ENCODE results near the gene CHI3L2.
A peak's percentile ranks its signal among the peaks of the same experiment; 100 is the strongest.

CHI3L2 gene, protein sequence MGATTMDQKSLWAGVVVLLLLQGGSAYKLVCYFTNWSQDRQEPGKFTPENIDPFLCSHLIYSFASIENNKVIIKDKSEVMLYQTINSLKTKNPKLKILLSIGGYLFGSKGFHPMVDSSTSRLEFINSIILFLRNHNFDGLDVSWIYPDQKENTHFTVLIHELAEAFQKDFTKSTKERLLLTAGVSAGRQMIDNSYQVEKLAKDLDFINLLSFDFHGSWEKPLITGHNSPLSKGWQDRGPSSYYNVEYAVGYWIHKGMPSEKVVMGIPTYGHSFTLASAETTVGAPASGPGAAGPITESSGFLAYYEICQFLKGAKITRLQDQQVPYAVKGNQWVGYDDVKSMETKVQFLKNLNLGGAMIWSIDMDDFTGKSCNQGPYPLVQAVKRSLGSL

DNA sequence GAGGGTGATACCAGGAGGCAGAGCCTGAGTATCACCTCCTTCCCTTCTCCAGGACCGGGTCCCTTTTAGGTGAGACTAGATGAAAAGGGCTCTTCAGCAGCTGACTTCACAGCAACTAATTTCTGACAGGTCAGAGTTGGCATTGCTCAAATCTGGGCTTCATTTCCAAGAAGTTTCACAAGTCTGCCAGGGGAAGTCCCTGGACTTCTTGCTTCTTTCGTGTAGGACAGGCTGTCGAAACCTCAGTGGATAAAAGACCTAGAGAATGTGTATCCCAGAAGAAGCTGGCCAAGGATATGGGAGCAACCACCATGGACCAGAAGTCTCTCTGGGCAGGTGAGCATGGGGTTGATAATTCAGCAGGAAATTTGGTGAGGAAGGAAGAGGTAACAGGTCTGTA is at the start of gene CHI3L2:
TSS of gene CHI3L2 (plus strand) at position 280 of the 400 bp plus-strand sequence. CDS start at position 297, 17 bp downstream.
- DNase-seq (ENCODE audit: low read depth in 3 of 3): no peak

DNA sequence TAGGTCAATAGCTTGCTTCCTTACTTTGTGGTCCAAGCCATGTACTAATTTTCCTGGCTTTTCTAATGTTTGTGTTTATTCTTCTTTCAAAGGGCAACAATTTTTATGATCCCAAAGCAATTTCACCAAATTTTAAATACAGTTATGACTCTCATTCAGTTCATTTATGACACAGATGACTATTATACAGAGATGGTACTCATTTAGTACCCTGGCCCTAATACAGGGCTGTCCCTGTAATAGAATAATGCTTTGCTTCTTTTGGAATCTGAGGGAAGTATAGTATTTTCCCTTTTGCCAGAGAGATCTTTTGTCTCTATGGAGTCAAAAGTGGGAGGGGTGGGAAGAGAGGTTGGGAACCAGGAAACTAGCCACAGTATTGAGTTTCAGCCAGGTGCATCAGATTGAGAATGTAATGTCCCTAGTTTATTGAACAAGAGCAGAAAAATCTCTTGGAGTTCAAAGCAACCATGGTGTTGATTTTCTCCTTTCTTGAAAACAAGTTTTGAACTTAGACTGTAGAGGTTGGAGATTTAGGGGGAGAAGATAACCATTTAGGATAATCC is 47.5 kb upstream of the CHI3L2 start:
- DNase-seq (ENCODE audit: low read depth in 3 of 3): no peak

DNA sequence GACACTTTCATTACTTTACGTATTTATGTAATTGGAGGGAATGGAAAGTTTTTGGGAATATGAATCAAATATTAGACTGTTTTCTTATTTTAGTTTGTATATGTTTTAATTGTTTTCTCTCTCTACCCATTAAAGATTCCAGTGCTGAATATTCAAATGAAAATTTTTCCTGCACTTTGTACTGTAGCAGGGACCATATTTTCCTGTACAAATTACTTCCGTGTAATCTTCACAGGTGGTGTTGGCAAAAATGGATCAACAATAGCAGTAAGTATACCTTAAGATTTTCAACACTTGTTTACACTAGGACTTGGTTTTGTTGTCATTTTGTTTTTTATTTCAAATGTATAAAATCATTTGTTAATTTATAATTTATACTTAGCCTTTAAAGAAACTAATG is 45.5 kb upstream of the CHI3L2 start:
- no peak for DNase-seq (ENCODE audit: low read depth in 3 of 3)

DNA sequence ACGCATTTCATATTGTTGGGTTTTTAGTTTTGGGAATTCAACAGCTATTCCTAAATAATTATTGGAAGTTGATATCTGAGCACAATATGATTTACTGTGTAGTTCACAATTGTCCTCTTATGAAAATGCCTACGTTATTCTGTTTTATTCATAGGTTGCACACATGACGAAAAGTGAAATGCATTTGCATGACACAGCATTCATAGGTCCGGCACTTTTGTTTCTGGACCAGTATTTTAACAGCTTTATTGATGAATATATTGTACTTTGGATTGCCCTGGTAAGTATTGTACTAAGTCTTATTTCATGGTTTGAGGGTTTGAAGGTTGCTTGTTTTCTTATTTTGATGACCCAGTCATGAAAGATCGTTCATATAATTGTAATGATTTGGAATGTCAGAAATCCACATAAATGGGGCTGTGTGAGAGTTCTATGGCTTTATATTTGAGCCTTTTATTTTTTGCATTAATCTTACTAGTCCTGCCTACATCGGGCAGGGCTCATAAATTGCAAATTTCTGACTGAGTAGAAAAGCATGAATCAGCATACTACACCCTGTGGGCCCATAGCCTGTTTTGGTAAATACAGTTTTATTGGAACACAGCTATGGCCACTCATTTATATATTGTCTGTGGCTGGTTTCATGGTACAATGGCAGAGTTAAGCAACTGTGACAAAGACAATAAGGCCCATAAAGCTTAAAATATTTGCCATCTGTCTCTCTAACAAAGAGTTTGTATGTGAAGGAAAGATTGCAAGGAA is 44.0 kb upstream of the CHI3L2 start:
- DNase-seq (ENCODE audit: low read depth in 3 of 3): no peak

DNA sequence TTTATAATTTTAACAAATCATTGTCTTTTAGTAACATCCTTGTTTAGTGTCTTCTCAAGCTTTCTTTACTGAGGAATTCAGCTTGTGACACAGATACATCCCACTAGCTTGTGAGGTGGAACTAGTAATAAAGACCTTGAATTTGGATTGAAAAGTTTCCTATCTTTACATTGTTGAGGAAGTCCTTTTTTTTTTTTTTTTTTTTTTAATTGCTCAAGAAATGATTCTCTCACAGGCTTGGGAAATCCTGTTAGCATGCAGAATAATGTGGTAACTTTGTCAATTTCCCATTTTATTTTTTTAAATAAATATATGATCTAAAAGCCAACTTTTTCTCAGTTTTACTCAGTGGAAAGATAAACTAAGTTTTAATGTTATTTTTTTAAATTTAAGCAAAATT is 42.9 kb upstream of the CHI3L2 start:
- no peak for DNase-seq (ENCODE audit: low read depth in 3 of 3)

DNA sequence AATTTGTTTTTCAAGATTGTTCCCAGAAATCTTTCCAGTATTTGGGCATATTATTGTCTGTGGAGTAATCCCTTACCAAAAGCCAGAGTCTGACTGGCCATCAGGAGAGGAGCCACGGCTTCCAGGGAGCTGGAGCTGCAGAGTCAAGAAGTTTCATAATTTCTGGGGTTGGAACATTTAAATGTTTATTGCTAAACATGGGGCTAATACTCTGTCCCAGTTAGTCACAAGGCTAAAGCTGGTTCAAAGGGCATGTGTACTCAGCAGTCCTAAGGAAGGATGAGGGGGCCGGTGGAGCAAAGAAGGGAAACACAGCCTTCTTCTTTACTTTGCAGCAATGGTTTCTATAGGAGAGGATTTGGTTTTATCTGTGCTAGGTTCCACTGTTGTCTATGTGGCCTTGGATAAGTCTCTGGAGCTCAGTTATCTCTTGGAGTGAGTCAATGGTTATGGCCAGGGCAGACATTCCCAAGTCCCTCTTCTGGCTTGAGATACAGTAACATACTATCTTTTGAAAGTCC is 36.5 kb upstream of the CHI3L2 start:
- DNase-seq (ENCODE audit: low read depth in 3 of 3): no peak

DNA sequence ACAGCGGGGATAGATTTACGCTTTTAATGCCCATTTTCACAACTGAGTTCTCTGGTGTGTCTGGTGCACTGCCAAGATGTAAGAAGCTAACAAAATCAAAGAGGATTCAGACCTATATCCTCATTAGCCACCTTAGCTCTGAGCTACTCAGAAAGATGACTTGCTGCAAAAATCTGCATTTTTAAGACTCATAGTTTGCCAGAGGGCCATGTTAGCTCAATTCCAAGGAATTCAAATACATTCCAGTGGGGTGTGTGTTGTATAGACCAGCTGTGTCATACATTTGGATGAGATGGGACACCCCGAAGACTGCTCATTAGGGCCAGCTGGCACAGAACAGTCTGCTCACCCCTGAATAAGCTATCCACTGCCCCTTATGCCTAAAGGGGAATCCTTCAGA is 36.0 kb upstream of the CHI3L2 start:
- no peak for DNase-seq (ENCODE audit: low read depth in 3 of 3)

DNA sequence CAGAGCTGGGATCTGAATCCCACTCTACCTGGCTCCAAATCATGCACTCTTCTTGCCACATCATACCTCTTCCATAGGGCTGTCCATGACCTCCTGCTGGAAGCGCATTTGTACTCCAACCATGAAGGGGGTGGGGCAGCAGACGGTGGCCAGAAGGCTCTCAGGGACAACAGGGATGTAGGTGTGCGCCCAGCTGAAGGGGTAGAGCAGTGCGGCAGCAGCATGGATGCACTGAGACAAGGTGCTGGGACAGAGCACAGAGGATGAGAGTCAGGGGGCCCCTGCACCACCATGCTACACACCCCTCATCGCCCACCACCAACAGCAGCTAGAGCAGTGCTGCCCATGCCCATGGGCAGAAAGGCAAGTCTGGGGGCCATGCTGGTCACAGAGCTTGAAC is 35.4 kb upstream of the CHI3L2 start:
- DNase-seq (ENCODE audit: low read depth in 3 of 3): no peak

DNA sequence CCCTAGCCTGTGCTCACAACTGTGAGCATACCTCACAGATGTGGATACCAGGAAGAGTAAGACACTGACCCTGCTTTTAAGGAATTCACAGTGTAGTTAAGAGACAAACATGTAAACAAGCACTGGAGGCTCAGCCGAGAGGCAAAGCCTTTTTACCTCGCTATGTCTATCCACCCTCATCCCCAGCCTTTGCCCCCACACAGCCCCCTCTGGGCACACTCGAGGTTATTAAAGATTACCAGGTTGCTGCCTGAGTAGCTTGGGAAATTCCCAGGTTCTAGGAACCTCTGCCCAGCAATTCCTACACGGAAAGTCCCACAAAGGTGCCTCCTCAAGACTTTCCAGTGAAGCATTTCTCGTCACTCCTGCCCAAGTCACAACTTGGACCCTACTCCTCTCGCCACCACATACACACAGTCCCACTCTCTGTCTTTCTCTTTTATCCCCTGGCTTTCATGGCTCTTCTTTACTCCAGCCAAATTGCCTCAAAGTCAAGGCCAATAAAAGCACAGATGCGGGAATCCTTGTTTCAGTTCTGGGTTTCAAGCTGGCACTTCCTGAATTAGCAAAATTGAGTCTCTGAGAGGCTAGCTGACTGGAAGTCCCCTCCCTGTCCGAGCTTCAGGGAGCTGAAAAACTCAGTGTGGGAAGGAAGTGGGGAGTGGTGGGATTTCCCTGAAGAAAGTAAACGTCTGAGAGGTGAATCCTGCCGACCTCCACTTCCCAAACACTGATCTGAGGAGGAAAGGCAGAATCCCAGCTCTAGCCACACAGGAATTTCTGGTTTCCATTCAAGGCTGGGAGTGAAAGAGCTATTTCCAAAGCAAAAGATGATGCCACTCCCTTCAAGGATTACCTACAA is 34.6 kb upstream of the CHI3L2 start:
- DNase-seq (ENCODE audit: low read depth in 3 of 3): no peak

DNA sequence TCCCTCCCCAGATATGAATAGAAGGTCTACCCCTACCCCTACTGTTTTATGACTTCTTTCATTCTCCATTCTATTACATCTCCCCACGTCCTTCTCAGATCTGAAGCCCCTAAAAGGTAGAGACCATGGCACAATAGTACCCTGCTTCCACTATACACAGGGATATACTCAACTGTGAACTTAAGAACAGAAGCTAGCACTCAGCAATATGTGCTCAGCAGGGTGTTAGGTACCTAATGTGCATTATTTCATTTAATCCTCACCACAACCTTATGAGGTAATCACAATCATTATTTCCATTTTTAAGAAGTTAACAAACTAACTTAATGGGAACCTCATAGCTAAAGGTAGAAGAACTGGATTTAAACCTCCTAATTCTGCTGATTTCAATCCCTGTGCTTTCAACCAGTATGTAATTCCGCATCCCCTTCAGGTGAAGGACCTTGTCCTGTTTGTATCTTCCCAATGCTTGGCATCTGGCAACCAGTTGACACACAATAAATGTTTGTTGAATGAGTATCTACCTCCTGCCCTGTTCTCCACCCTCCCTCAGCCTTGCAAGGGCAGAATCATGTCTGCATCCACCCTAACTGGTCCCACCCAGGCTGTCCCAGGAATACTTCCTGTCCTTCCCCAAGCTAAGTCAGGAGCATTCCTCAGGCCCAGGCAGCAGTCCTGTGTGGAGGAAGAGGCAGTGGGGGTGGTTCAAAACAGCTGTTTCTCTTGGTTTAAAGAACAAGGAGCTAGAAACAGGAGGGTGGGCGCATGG is 33.6 kb upstream of the CHI3L2 start:
- DNase-seq (ENCODE audit: low read depth in 3 of 3): no peak

DNA sequence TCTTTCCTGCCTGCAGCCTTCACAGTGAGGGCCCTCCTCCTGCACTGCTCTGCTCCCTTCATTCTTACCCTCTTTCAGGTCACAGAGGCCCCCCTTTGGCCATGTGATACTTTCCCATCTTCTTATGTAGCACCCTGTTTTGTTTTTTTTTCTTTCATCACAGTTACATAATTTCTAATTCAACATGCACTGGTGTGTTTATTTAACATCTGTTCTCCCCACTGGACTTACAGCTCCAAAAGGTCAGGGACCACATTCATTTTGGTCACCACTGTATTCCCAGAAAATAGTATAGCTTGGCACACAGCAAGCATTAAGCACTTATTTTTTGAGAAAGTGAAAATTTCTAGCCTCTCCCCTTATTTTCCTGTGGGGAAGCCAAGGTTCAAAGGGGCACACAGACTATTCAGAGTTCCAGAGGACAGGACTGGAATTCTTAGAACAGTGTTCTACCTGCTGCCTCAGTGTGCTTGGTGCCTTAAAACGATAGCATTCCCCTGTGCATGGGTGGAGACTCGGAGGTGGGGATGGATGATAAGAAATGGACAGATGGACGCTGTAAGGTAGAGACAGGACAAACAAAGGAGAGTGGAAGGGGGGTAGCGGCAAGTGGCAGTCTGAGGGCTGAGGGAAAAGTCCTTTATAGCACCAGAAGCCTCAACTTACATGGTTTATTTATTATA is 32.4 kb upstream of the CHI3L2 start:
- DNase-seq (ENCODE audit: low read depth in 3 of 3): no peak

DNA sequence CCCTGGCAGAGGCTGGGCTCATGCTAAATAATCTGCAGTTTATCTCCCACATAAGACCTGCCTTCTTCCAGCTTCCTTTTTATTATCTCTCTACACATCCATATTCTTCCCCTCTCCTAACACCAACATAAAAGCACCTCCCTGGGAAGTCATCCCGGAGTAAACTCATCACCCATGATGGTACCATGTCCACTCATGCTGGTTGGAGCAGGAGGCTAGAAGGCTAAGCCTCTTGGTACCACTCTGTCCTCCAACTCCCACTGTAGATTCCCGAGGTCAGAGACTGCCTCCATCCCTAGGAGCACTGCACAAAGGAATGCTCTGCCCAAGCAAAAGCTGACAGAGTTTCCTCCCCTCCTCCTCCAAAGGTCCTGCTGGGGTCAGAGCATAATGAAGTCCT is 31.3 kb upstream of the CHI3L2 start:
- no peak for DNase-seq (ENCODE audit: low read depth in 3 of 3)

DNA sequence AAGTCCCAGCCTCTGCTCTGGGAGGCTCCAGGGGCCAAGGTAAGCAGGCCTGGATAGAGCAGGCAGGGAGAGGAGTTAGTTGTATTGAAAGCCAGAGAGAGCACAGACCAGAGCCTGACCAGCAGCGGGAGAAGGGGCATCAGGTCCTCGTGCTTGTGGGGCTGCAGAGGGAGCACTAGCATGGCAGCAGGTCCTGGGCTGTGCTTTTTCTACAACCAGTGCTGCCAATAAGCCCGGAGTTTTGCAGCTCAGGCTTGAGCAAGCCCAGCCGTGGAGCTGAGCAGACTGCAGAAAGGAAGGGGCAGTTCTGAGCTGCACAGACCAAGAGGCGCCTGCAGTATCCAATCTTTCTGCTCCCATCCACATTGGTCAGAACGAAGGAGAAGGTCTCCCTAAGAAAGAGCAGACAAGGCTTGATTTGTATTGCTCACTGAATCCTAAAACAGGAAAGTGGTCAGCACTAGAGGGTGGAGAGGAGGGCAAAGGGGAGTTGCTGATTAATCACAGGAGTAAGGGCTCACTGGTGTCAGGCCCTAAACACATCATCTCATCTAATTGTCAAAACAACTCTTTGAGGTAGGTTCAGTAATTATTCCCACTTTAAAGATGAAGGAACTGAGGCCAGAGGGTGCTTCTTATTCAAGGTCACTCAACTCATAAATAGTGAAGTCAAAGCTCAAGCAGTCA is 29.8 kb upstream of the CHI3L2 start:
- peak in 2 of 3 experiments; percentile 52 to 61 for DNase-seq (ENCODE audit: low read depth in 3 of 3)

DNA sequence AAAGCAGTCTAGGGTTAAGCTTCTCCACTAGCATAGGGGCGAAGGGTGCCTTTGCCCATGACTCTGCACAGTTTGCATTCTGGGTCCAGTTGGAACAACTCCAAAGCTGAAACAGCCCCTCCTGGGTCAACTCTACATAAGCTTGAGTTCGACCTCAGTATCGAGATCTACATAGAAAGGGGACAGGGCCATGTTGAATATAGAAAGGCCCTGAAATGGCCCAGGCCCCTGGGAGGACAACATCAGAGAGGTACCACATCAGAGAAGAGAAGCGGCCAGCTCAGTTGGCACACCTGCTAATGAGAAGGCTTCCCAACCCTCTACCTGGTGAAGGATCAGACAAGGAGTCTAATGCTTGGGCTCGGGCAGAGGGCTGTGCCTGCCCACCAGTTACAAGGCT is 28.7 kb upstream of the CHI3L2 start:
- no peak for DNase-seq (ENCODE audit: low read depth in 3 of 3)

DNA sequence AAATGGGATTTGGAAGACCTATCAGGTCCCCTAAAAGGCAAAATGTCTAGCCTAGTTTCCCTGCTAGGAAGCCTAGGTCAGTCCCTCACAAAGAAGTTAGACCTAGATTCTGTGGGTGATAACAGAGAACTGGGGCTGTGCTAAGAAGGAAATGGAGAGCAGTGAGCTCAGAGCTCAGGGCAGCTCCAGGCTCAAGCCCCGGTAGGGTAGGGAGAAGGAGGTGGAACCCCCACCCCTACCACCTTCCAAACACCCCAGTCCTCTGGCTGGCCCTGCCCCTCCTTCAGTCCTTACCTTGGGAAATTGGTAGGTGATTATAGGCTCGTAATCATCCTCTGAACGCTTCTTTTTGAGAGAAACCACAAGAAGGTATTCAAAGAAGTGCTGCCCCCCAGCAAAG is 28.2 kb upstream of the CHI3L2 start:
- no peak for DNase-seq (ENCODE audit: low read depth in 3 of 3)

DNA sequence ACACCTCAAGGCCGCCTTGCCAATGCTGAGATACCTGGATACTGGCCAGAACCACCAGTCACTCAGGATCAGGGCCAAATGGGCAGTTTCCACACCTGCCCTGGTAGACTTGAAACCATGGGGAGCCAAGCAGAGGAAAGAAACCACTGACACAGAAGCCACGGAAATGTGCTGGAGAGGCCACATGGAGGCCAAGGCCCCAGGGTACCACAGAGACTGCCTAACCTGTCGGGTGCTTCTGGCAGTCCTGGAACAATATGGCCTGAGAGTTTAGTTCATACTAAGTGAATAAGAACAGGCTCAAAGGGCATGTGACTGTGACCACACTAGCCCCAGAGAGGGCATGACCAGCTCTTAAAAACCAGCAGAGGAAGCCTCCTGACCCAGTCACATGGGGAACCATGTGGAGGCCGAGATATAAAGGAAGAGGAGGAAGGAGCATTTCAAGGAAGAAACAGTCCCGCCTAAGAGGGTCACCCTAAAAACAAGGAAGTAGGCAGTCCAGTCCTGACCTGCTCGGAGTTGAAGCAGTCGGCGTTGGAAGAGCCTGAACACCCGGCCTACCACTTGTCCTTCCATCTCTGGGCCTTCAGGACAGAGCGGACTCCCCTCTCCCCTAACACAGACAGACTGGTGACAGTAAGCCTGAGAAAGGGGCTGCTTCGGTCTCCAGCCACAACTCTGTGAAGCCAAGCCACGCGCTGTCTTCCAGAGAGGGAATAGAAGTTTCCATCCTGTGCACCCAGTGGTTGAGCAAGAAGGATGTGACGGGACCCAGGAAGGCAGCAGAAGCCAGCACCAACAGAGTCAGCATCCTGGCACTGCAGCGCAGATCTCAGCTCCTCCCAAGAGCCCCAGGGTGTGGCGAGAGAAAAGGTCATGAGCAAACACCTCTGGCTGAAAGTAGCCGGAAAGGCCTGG is 27.4 kb upstream of the CHI3L2 start, which contains the start of gene DENND2D:
TSS of gene DENND2D (minus strand) at position 766 of the 921 bp plus-strand sequence. CDS start at position 579, 187 bp downstream.
- peak in 1 of 3 experiments; percentile 44 for DNase-seq (ENCODE audit: low read depth in 3 of 3)

DNA sequence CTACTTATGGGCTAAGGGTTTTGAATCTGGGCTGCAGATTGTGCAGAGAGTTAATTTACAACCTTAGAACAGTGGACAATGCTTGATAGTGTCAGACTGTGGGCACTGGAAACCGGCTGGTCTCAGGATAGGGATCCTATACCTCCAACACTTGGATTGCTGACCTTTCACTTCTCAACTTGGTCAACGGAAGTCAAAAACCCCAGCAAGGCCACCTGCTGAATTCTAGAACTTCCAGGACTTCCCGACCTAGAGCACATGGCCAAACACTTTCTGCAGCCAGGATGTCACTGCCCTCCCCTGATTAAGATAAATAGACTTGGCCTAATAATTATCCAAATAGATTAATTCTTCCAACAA is 26.7 kb upstream of the CHI3L2 start:
- DNase-seq (ENCODE audit: low read depth in 3 of 3): no peak

DNA sequence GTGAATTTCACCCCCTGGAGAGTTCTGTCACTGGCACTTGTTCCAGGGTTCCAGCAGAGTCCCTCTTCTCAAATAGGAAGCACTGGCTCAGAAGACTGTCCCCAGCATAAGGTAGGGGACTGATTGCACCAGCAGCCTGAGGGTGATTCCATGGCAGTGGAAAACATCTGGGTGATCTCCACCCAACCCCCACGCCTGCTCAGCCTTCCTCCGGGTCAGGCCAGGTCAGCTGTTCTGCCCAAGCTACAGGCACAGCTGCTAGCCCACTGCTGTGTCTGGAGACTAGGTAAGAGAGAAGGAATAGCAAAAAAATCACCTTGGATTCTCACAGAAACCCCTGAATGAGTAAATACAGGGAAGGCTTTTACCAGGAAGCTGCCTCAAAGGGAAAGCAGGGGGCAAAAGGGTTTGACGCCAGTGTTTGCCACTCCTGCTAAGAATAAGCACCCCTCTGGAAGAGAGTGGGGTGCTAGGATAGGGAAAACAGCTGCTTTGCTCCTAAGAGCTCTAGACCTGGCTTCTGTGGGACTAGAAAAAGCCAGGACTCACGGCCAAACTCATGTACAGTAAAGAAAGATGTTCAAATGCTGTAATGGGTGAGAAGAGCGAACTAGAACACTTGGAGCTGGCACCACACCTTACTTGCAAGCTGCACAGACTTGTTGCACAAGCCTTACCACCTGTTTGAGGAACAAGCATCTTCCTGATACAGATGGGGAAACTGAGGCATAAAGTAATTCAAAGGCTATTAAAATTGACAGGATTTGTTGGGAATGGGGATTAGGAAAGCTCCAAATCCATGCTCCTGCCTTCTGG is 26.0 kb upstream of the CHI3L2 start:
- DNase-seq (ENCODE audit: low read depth in 3 of 3): no peak
